Stimulated activated CD8-positive, alpha-beta memory T cell treated with anti-CD3 and anti-CD28 coated beads, Interleukin-15, amount 100 ng/mL, for 4 hours (primary cell): Measurements from ENCODE around the gene HS3ST1.

Experiments
- DNase-seq, 2 donors: peaks; one replicate each; pipeline ENCODE4 v3.0.0-alpha.2; 2020; ENCODE audit warnings: low read depth in 2 of 2

Gene HS3ST1

DNA sequence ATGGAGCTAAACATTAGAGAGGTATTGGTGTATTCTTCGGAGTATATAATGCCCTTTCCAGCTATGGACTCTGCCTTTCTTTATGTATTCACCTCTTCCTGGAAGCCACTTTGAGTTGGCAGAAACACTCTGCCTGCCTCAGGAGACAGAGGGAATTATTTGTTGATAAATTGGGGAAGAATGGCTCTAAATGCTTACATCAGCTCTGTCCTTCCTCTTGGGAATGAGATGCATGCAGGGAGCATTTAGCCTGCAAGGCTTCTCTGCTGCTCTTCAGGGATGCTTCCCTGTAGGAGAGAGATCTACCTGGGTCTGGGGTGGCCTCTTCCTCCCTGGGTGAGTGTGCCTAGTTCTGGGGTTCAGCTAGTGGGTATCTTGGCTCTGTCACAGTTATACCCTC lies 6.9 kb upstream of the HS3ST1 start:
- no peak for DNase-seq

DNA sequence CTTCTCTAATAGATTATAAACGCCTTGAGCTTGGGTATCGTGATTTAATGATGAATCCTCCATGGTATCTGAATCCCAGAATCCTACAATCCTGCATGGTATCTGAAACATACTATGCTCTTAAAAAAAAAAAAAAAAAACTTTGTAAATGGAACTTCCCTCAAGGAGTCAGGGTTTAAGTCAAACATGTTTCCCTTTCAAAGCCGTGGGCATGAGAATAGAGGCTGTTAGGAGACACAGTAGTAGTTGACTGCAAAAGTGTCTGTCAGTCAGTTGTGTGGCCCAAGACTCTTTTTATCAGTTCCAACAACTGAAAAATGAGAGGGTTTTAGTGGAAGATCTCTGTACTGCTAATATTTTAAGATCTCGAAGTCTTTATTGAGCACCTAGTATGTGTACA lies 2.4 kb upstream of the HS3ST1 start:
- no peak for DNase-seq

GRCh38 chr4:11430536-11430935 lies 1.8 kb upstream of the HS3ST1 start:
- no peak for DNase-seq

GRCh38 chr4:11429699-11430045 lies 978 bp upstream of the HS3ST1 start:
- DNase-seq = no peak

GRCh38 chr4:11428899-11429698 lies 405 bp upstream of the HS3ST1 start:
- no peak for DNase-seq

- no peak for DNase-seq
Measured at GRCh38 chr4:11427121-11427996, 1.3 kb downstream of the HS3ST1 start.

- no peak for DNase-seq
Measured at GRCh38 chr4:11426731-11427120, 2.0 kb downstream of the HS3ST1 start.

DNA sequence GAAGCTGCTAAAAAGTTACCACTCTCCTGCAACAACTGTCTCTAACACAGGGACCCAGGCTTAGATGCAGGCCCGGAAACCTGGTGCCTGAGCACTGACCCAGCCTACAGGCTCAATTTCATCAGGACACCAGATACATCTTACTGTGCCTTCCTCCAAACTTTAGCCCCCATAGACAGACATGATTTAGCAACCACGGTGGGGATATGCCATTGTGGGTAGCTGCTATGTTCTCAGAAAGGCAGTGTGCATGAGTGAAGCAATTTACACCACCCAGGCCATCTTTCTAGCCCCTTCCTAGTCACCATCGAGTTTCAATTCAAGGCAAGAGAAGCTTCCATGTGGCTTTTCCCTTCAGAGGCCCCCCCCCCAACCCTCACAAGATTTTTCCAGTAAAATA lies 2.7 kb downstream of the HS3ST1 start:
- DNase-seq = no peak

- DNase-seq = no peak
Measured at GRCh38 chr4:11424856-11425255, 3.8 kb downstream of the HS3ST1 start.

GRCh38 chr4:11424000-11424399 lies 4.7 kb downstream of the HS3ST1 start:
- no peak for DNase-seq

GRCh38 chr4:11423465-11423864 lies 5.2 kb downstream of the HS3ST1 start:
- DNase-seq = no peak

DNA sequence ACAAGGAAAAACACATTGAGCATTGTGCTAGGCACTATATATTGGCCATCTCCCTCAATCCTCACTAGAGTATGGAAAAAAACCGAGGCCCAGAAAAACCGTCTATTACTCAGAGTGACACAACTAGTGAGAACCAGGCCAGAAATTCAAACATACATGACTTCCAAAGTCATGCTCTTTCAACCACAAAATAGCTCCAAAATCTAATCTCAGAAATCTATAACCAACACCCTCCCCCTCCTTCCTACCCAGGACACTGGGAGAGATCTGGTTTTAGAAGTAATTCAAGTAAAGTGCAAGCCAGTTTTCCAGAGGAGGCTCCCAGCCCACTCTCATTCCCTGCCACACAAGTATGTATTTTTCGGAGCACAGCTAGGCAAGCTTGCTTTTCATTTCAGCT lies 7.6 kb downstream of the HS3ST1 start:
- DNase-seq = no peak

DNA sequence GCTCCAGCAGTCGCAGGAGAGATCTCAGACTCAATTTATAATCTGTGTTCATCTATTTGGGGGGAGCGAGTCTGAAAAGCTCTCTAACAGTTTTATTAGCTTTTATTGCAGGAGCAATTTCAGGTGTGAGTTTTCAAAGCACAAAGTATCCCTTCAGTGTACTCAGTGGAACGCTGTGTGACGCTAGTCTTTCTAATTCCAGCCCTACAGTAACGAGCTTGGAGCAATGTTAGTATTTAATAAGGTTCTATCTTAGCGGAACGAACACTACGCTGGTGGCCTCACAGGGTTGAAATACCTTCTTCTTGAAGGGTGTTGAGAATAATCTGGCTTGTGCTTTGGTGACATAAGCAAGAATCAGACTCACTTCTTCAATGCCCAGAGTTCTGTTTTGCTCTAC lies 8.4 kb downstream of the HS3ST1 start:
- no peak for DNase-seq

GRCh38 chr4:11418610-11419009 lies 10.1 kb downstream of the HS3ST1 start:
- DNase-seq = no peak

DNA sequence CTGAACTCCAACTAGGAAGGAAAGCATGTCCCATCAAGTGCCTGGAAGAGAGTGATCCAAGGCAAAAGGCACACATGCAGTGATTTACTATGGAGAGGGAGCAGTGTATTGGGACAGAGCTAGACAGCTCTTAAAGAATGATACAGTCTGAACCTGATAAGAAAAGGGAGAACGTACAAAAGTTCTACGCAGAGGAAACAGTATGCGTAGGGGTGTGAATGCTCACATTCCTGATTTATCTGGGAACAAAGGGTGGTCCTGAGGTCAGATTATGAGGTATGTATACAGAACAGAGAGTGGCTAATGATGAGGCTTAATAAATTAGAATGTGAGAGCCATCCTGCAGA lies 12.0 kb downstream of the HS3ST1 start:
- no peak for DNase-seq

DNA sequence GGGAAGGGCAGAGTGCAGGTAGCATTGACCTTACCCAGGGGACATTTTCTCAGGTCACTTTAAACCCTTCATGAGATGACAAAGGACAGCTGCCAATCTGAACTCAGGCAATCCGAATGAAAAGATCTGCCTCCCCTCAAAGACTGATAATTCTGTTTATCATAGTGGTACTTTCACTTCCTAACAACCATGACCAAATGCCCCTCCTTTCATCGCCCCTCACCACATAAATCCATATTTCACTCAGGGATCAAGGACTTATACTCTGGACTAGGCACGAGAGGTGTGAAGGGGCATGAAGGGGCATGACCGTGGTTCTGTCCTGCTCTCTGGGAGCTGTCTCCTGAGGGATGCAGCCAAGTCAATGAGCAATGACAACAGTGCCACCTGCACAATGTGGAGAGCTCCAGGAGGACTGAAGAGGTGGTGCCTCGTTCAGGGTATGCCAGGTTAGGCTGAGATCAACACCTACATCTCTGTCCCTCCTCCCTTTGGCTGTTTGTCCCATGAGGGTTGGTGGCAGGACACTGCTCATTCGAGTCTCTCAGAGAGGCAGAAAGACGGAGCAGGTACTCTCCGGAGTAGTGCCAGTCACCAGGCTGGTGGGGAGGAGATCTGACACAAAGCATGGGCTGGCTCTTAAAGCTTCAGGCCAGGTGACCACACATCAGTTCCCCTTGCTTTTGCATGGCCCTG lies 12.5 kb downstream of the HS3ST1 start:
- no peak for DNase-seq

- DNase-seq = no peak
Measured at GRCh38 chr4:11415409-11416070, 13.2 kb downstream of the HS3ST1 start.

DNA sequence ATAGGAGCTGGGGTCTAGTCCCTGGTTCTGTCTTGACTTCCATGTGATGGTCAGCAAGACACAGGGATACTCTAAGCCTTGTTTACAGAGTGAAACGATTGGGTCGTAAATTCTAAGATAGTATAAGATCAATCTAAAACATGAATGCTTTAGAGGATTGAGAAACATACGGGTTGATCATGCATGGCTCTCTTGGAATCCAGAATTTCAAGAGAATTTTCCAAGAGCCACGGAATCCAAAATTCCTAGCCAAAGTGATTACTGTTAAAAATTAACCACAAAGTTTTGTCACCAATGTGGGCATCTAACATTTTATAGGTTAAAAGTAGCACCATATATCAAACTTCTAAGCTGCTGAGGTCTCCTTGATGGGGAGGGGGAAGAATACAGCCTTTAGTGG lies 16.5 kb downstream of the HS3ST1 start:
- DNase-seq = no peak

GRCh38 chr4:11409632-11410031 lies 19.1 kb downstream of the HS3ST1 start:
- no peak for DNase-seq

DNA sequence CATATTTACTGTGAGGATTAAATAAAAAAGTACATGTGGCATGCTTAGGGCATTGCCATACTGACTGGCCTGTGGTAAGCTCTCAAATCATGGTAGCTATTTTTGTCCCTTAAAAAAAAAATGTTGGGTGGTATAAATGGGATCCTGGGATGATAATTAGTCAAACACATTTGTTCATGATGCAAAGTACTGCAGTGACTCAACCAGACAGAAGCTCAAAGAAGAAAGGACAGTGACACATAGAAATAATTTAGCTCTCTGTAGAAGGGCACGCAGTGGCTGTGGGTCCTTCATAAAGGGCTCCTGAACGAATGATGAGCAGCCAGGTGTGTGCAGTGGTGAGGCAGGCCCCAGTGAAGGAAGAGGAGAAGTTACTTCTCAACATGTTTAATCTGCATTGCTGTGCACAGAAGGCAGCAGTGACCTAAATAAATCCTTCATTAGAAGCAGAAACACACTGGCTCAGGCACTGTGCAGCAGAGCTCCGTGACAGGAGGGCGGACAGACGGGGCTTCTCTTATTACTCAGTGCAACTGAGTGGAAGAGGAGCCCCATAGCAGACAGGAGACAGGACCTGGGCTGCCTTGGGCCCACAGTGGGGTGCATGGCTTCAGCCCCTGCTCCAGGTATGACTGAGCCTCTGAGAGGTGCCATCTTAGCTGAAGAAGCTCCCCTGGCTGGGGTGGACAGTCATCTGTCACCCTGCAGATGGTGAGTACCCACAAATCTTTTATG lies 20.3 kb downstream of the HS3ST1 start:
- DNase-seq = no peak

DNA sequence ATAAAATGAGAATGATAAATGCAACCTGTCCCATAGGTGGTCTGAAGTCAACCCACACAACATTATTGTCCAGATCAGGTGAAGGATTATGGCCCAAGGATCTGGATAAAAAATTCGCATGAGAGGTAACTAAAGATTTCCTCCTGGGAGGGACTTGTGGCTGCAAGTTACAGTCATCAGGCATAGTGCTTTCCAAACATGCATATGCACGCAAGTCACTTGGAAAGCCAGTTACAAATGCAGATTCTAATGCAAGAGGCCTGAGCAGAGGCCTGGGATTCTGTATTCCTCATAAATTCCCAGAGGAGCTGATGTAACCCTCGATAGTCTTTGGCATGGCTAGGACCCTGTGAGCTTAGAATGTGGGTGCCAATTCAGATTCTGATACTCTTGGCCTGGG lies 21.1 kb downstream of the HS3ST1 start:
- no peak for DNase-seq

GRCh38 chr4:11404431-11404830 lies 24.3 kb downstream of the HS3ST1 start:
- DNase-seq = no peak
